Endothelial cell of umbilical vein (primary cell): Measurements from ENCODE around the gene HOXC9. TPM values are rescaled to one million over a fixed set of nuclear protein-coding genes. Genes with fewer than 3 reads are reported as not detected.

Source experiments
- BruUV-seq: library from RNA; stranded (reverse); fragments of 400-500 nt; replicated peaks from 2 replicates; lab custom pipeline; 2021; lab: Mats Ljungman, UMichigan
- CTCF ChIA-PET: fragments of 300-600, 350-600 bp; sonication (Branson Sonifier 250); formaldehyde crosslinking; loops from one replicate; lab custom pipeline; 2021; ENCODE audit warnings: antibody characterized with exemption, inconsistent platforms; lab: Charles Lee
- POLR2A ChIA-PET: fragments of 300-600, 350-600 bp; sonication (Branson Sonifier 250); formaldehyde crosslinking; loops from one replicate; lab custom pipeline; 2021; ENCODE audit warnings: antibody characterized with exemption, inconsistent platforms; lab: Charles Lee
- DNase-seq: peaks from one replicate; pipeline ENCODE4 v3.0.0-alpha.2; 2011; ENCODE audit warnings: low read depth, low spot score
- FAIRE-seq: peaks from 2 replicates; lab custom pipeline; 2011; peaks lifted over from hg19 to GRCh38; lab: Jason Lieb, UNC
- H2AFZ ChIP-seq: 2 replicates; pipeline ENCODE4 v1.6.0; 2012; ENCODE audit warnings: low read depth, low read length, control low read depth, inconsistent platforms
- H3K27ac ChIP-seq: 2 replicates; pipeline ENCODE4 v1.5.1; 2011; ENCODE audit warnings: low read depth, mild to moderate bottlenecking, control low read depth, low read length, moderate library complexity; ENCODE audit not compliant: insufficient read depth
- H3K27me3 ChIP-seq, 2 experiments: 2 replicates each; pipeline versions ENCODE4 v1.6.0 to v1.6.1; 2011; ENCODE audit warnings: low read length in 2 of 2, mixed read lengths in 1 of 2; ENCODE audit not compliant: control insufficient read depth in 2 of 2, insufficient read depth in 2 of 2
- H3K36me3 ChIP-seq, 2 experiments: 2 replicates in 1 of 2; 3 replicates in 1 of 2; pipeline ENCODE4 v1.5.1; 2011; ENCODE audit warnings: low read length in 2 of 2, mild to moderate bottlenecking in 1 of 2, moderate library complexity in 1 of 2; ENCODE audit not compliant: control insufficient read depth in 2 of 2, insufficient read depth in 2 of 2; ENCODE audit errors: extremely low read depth in 1 of 2
- H3K4me1 ChIP-seq: 3 replicates; pipeline ENCODE4 v1.5.1; 2011; ENCODE audit warnings: mild to moderate bottlenecking, low read length; ENCODE audit not compliant: control insufficient read depth, insufficient read depth; ENCODE audit errors: extremely low read depth
- H3K4me2 ChIP-seq: 2 replicates; pipeline ENCODE4 v1.6.1; 2011; ENCODE audit warnings: low read length, control low read depth, mixed read lengths; ENCODE audit not compliant: insufficient read depth
- H3K4me3 ChIP-seq, 3 experiments: fragments of 200-600 bp in 1 of 3; sonication (generic), shearing (Covaris generic) in 1 of 3; replicated peaks in 1 of 3; 2 replicates each; pipeline ENCODE4 v1.5.1; 2011 to 2016; ENCODE audit warnings: control low read depth in 3 of 3, low read length in 3 of 3, mild to moderate bottlenecking in 2 of 3, inconsistent platforms in 1 of 3, low read depth in 1 of 3, moderate library complexity in 1 of 3; ENCODE audit not compliant: insufficient read depth in 1 of 3
- H3K79me2 ChIP-seq: 2 replicates; pipeline ENCODE4 v1.6.0; 2012; ENCODE audit warnings: low read length, inconsistent platforms; ENCODE audit not compliant: control insufficient read depth, insufficient read depth
- H3K9ac ChIP-seq: replicated peaks from 2 replicates; pipeline ENCODE3; 2011; ENCODE audit warnings: low read length, control low read depth; ENCODE audit not compliant: insufficient read depth; ENCODE audit errors: extremely low read depth
- H3K9me1 ChIP-seq: replicated peaks from 3 replicates; pipeline ENCODE4 v1.6.0; 2011; ENCODE audit warnings: mild to moderate bottlenecking, low read length; ENCODE audit not compliant: control insufficient read depth, insufficient read depth; ENCODE audit errors: extremely low read depth
- H3K9me3 ChIP-seq: replicated peaks from 2 replicates; pipeline ENCODE4 v1.5.1; 2012; ENCODE audit warnings: low read length, inconsistent platforms; ENCODE audit not compliant: control insufficient read depth, insufficient read depth
- H4K20me1 ChIP-seq: replicated peaks from 2 replicates; pipeline ENCODE3; 2011; ENCODE audit warnings: mild to moderate bottlenecking, low read length; ENCODE audit not compliant: control insufficient read depth, insufficient read depth; ENCODE audit errors: extremely low read depth
- CTCF ChIP-seq, 2 donors: IDR thresholded peaks; 1 replicate in 1 of 2; 2 replicates in 1 of 2; pipeline ENCODE4 v1.5.1; 2011; ENCODE audit warnings: low read length in 2 of 2, mild to moderate bottlenecking in 2 of 2, moderate library complexity in 2 of 2, control low read depth in 1 of 2, inconsistent platforms in 1 of 2, low read depth in 1 of 2; ENCODE audit not compliant: insufficient read depth in 1 of 2; ENCODE audit errors: extremely low read depth in 1 of 2
- EZH2 ChIP-seq: IDR thresholded peaks from 2 replicates; pipeline ENCODE4 v1.6.1; 2012; ENCODE audit warnings: borderline replicate concordance, low read depth, mild to moderate bottlenecking, moderate library complexity, low read length, inconsistent platforms; ENCODE audit not compliant: severe bottlenecking
- FOS ChIP-seq: IDR thresholded peaks from 2 replicates; pipeline ENCODE4 v1.6.1; 2011; ENCODE audit warnings: mild to moderate bottlenecking, low read length, moderate library complexity, borderline replicate concordance; ENCODE audit not compliant: insufficient read depth
- GATA2 ChIP-seq: IDR thresholded peaks from 2 replicates; pipeline ENCODE4 v1.7.0; 2011; ENCODE audit warnings: low read depth, mild to moderate bottlenecking, moderate library complexity, mixed read lengths, low read length; ENCODE audit not compliant: insufficient read length, insufficient read depth
- JUN ChIP-seq: IDR thresholded peaks from 2 replicates; pipeline ENCODE4 v1.6.1; 2011; ENCODE audit warnings: borderline replicate concordance, low read depth; ENCODE audit not compliant: insufficient read length, insufficient read depth
- MAX ChIP-seq: IDR thresholded peaks from 2 replicates; pipeline ENCODE4 v1.6.1; 2011; ENCODE audit not compliant: insufficient read depth, insufficient read length
- MYC ChIP-seq: IDR thresholded peaks from one replicate; pipeline ENCODE4 v1.6.1; 2011; ENCODE audit warnings: mild to moderate bottlenecking, low read depth, low read length
- POLR2A ChIP-seq: IDR thresholded peaks from 2 replicates; pipeline ENCODE4 v1.6.1; 2012; ENCODE audit warnings: low read depth, mild to moderate bottlenecking, control low read depth, low read length
- POLR2AphosphoS5 ChIP-seq: IDR thresholded peaks from 2 replicates; pipeline ENCODE4 v1.6.1; 2012; ENCODE audit warnings: low read depth, mild to moderate bottlenecking, control low read depth, low read length, moderate library complexity; ENCODE audit not compliant: insufficient read depth
- dilution Hi-C: fragments of 300-500 bp; cut with MboI; formaldehyde crosslinking; loops from one replicate; pipeline ENCODE4 v1.15.0; 2019; ENCODE audit warnings: low sequenced_read_pairs; ENCODE audit not compliant: extremely low pct_ligation_motif_present
- intact Hi-C: fragments of 100-400 bp; cut with micrococcal nuclease; formaldehyde crosslinking; loops from one replicate; pipeline ENCODE4 v1.10.0; 2022
- polyA plus RNA-seq, 4 experiments: library from polyadenylated mRNA; depleted of rRNA in 3 of 4; stranded (reverse) in 3 of 4; unstranded in 1 of 4; fragments of >200 nt; gene quantifications; 2 replicates each; pipeline versions ENCODE4 v1.2.1 to v1.2.3, GENCODE V29; 2011 to 2012; ENCODE audit warnings: missing spikeins in 1 of 4
- total RNA-seq: library from RNA; stranded (reverse); gene quantifications from 2 replicates; pipeline ENCODE4 v1.2.3, GENCODE V29; 2021

Gene HOXC9
- total and polyA plus RNA-seq, 2 donors (not counting 3 experiments of a cell fraction or from before 2014, with no cell fraction given): 0.40 to 0.58 TPM

- TF ChIP-seq EZH2 (no peak), CTCF (IDR thresholded peaks at IDR 0.05; ENCODE audit: extremely low read depth in 1 of 2, insufficient read depth in 1 of 2, low read depth in 1 of 2, low read length in 2 of 2) (no peak), MAX (no peak)
- peaks cover 91 to 98% of the 10 kb centered on the region in 2 experiments for H3K27me3 ChIP-seq
- BruUV-seq: no TSS peak
- ChIA-PET POLR2A (no interaction called here), CTCF (no interaction called here)
- H3K4me1 ChIP-seq: no peaks in the 10 kb centered on the region
- no peak overlapping the region for H3K4me3 ChIP-seq
- DNase-seq (no peak), FAIRE-seq (no peak)
- H4K20me1 ChIP-seq: no peaks in the 10 kb centered on the region
- no peaks in the 10 kb centered on the region for H3K36me3 ChIP-seq
- H3K27ac ChIP-seq: no peak overlapping the region
- dilution Hi-C loops: no loop called here
- H3K9me3 ChIP-seq: no peaks in the 10 kb centered on the region
- H3K79me2 ChIP-seq: no peaks in the 10 kb centered on the region
- H3K9ac ChIP-seq: no peak overlapping the region
- H3K4me2 ChIP-seq: no peak overlapping the region
- no peak overlapping the region for H2AFZ ChIP-seq
- no peaks in the 10 kb centered on the region for H3K9me1 ChIP-seq
- intact Hi-C loops: no loop called here
Measured at GRCh38 chr12:53953831-53954693, 45.9 kb upstream of the HOXC9 start.

- CTCF ChIA-PET: no interaction called here
- H3K9me1 ChIP-seq: no peaks in the 10 kb centered on the region
Measured at GRCh38 chr12:53954694-53955035, 45.3 kb upstream of the HOXC9 start, which contains the start of gene HOXC12. HOXC12 (plus strand) TSS chr12:53954903; CDS start chr12:53954930, 27 bp downstream.

More at GRCh38 chr12:53954694-53955035, 45.3 kb upstream of the HOXC9 start, which contains the start of gene HOXC12:
- Histone ChIP-seq H3K79me2 (no peaks in the 10 kb centered on the region), H2AFZ (no peak within 1 kb of the TSS), H3K27me3 (peaks cover 91 to 98% of the 10 kb centered on the region in 2 experiments), H3K36me3 (no peaks in the 10 kb centered on the region), H3K4me3 (no peak within 1 kb of the TSS), H4K20me1 (no peaks in the 10 kb centered on the region), H3K9ac (no peak within 1 kb of the TSS), H3K4me2 (no peak within 1 kb of the TSS), H3K9me3 (no peaks in the 10 kb centered on the region), H3K4me1 (no peaks in the 10 kb centered on the region), H3K27ac (no peak within 1 kb of the TSS)
- FAIRE-seq: no peak
- dilution Hi-C loops: no loop called here
- no peak for TF ChIP-seq GATA2
- TF ChIP-seq POLR2A: no peak
- no peak for TF ChIP-seq EZH2
- TF ChIP-seq JUN: no peak
- TF ChIP-seq CTCF (IDR thresholded peaks at IDR 0.05; ENCODE audit: extremely low read depth in 1 of 2, insufficient read depth in 1 of 2, low read depth in 1 of 2, low read length in 2 of 2): no peak
- no peak for TF ChIP-seq MYC
- TF ChIP-seq POLR2AphosphoS5: no peak
- no peak for TF ChIP-seq FOS
- no peak for TF ChIP-seq MAX
- intact Hi-C loops: no loop called here
- DNase-seq: no peak
- no TSS peak for BruUV-seq
- POLR2A ChIA-PET: no interaction called here
